ENCODE measurements around the gene SLC26A4. TPM values are rescaled to one million over a fixed set of nuclear protein-coding genes. Genes with fewer than 3 reads are reported as not detected.

The SLC26A4 gene
- total RNA-seq = 0.33 and 1.7 TPM in 2 replicates

DNA sequence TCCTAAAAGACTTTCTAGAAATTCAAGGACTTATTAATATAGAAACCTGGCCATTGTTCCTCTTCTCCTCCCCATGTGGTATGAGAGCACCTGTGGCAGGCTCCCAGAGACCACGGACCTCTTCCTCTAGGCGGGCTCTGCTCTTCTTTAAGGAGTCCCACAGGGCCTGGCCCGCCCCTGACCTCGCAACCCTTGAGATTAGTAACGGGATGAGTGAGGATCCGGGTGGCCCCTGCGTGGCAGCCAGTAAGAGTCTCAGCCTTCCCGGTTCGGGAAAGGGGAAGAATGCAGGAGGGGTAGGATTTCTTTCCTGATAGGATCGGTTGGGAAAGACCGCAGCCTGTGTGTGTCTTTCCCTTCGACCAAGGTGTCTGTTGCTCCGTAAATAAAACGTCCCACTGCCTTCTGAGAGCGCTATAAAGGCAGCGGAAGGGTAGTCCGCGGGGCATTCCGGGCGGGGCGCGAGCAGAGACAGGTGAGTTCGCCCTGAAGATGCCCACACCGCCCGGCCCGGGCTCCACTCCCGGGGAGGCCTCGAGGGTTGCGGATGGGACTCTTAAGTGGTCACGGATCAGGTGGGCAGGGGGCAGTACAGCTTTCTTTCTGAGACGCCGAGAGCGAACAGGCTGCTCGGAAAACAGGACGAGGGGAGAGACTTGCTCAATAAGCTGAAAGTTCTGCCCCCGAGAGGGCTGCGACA is at the start of gene SLC26A4:
TSS of gene SLC26A4 (plus strand) at position 448 of the 700 bp plus-strand sequence. CDS start 814 bp downstream, outside the sequence.

DNA sequence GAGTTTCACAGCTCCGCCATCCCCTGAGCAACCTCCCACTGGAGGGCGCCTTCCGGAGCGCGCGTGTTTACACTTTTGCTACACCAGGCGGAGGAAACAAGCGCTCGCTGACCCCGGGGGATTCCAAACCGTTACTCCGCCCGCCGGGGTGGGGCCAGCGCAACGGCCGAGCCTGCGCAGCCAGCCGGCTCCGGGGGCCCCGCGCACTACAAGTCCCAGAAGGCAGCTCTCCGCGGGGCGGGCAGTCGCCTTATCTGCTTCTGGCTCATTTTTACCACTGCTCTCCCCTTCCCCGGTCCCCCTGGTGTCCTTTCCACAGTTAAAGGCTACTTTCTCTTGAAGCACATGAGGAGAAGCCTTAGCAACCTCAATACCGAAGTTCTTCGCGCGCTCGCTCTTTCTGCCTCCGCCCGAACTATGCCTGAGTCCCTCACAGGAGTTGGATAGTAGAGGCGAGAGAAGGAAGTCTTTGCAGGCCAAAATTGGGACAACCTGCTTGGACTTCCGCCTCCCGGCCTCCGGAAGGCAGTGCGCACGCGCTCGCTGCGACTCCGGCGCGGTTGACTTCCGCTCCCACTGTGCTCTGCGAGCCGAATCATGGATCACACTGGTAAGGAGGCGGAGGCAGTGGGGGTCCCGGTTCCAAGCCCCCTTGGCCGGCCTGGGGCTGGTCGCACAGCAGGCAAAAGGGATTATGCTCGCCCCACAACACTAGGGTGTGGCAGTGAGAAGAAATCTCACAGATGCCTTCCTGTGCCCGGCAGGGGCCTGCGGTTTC is 83.1 kb downstream of the SLC26A4 start, which contains the start of gene CBLL1:
TSS of gene CBLL1 (plus strand) at position 576 of the 778 bp plus-strand sequence. CDS start at position 598, 22 bp downstream.

Other genes starting within 250 kb of the SLC26A4 start
- gene GPR22, start 190.8 kb upstream of the SLC26A4 start, total RNA-seq = not detected in 2 replicates
- 34.2 and 43.8 TPM in 2 replicates for gene COG5, start 96.9 kb upstream of the SLC26A4 start, total RNA-seq
- 5.5 and 11.1 TPM in 2 replicates for gene DUS4L, start 96.9 kb upstream of the SLC26A4 start, total RNA-seq
- 34.6 and 67.5 TPM in 2 replicates for gene BCAP29, start 80.6 kb upstream of the SLC26A4 start, total RNA-seq
- gene CBLL1, start 83.3 kb downstream of the SLC26A4 start, total RNA-seq = 19.2 and 22.4 TPM in 2 replicates
- not detected in 2 replicates for gene SLC26A3, start 142.4 kb downstream of the SLC26A4 start, total RNA-seq
- 54.6 and 91.9 TPM in 2 replicates for gene DLD, start 230.4 kb downstream of the SLC26A4 start, total RNA-seq

All from smooth muscle cell of trachea (primary cell).